Measurements from ENCODE around the gene SRRM5.

Gene SRRM5

DNA sequence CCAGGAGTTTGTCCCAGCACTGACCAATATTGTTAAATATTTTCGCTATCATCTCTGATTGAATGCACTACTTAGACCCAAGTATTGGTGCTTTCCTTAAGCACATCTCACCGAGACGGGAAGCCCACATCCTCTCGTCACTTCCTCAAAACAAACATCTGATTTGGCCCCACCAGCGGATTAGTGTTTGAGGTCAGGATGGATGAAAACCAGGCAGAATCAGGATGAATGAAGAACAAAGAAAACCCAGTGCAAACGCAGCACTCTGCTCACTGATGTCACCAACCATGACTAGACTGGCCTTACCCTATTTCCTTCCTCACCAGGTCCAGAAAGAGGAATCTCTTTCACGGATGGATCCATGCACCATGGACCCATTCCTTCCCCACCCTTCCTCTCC lies 52.1 kb downstream of the SRRM5 start:
- DNase-seq (ENCODE audit: low read depth in 1 of 2, low spot score in 1 of 2) = no peak

Data from activated T-helper 1 cell treated with anti-CD3 and anti-CD28 coated beads, Interleukin-2, amount 50 U/mL, for 16 hours (primary cell).